Activated CD8-positive, alpha-beta memory T cell treated with anti-CD3 and anti-CD28 coated beads for 36 hours (primary cell): ENCODE data around the gene PTGIS. TPM values are rescaled to one million over a fixed set of nuclear protein-coding genes. Genes with fewer than 3 reads are reported as not detected.

Source experiments
- CTCF ChIA-PET: fragments of 350-600 bp; sonication (Branson Sonifier 250); formaldehyde crosslinking; loops from one replicate; lab custom pipeline; 2021; ENCODE audit warnings: antibody characterized with exemption; lab: Charles Lee
- POLR2A ChIA-PET: fragments of 350-600 bp; sonication (Branson Sonifier 250); formaldehyde crosslinking; loops from one replicate; lab custom pipeline; 2021; ENCODE audit warnings: antibody characterized with exemption; lab: Charles Lee
- total RNA-seq, 2 experiments: library from RNA; stranded (reverse); gene quantifications; one replicate each; pipeline ENCODE4 v1.2.3, GENCODE V29; 2021

PTGIS gene
- total RNA-seq, 2 experiments from 2014 or later = 7.9 to 8.2 TPM

DNA sequence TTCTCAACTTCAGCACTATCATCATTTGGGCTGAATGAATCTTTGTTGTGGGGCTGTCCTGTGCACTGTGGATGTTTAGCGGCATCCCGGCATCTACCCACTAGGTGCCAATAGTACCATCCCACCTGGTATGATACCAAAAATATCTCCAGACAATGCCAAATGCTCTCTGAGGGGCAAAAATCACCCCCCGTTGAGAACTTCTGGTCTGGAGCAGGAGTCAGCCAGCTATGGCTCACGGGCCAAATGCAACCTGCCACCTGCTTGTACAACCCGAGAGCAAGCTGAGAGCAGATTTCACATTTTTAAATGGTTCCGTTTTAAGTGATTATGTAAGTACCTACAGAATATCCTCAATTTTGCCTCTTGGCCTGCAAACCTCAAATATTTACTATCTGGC lies 112.2 kb downstream of the PTGIS start:
- ChIA-PET POLR2A (no interaction called here), CTCF (no interaction called here)

Other genes starting within 250 kb of the PTGIS start
- not detected for gene KCNB1, start 85.5 kb downstream of the PTGIS start, total RNA-seq
- gene B4GALT5, start 145.7 kb upstream of the PTGIS start, total RNA-seq = 10 to 100 TPM; 37.6 to 39.3 TPM
- gene SLC9A8, start 244.7 kb upstream of the PTGIS start, total RNA-seq = 1 to 10 TPM; 8.6 to 10.0 TPM